K562 (cell line): Measurements from ENCODE around the gene NCMAP. TPM values are rescaled to one million over a fixed set of nuclear protein-coding genes. Genes with fewer than 3 reads are reported as not detected.

Experiments used
- EP400 ChIP-seq: fragments of 450-650 bp; IDR thresholded peaks from 2 replicates; pipeline ENCODE4 v1.6.1; 2017; ENCODE audit warnings: antibody characterized with exemption, mild to moderate bottlenecking, moderate library complexity
- HMGN3 ChIP-seq: IDR thresholded peaks from 2 replicates; pipeline ENCODE4 v1.6.1; 2011; ENCODE audit warnings: borderline replicate concordance, low read depth, mild to moderate bottlenecking, mixed read lengths, low read length; ENCODE audit not compliant: insufficient read length; ENCODE audit errors: extremely low read depth
- MAZ ChIP-seq, 2 experiments: fragments of 450-650 bp in 1 of 2; sonication (generic) in 1 of 2; formaldehyde crosslinking; IDR thresholded peaks in 1 of 2; conservative IDR thresholded peaks in 1 of 2; 2 replicates each; pipeline versions ENCODE4 v1.4.0 to v1.5.0; 2020; ENCODE audit warnings: mild to moderate bottlenecking in 1 of 2, missing genetic modification reagents in 1 of 2
- MYBL2 ChIP-seq, 2 experiments: fragments of 450-650 bp in 1 of 2; sonication (generic) in 1 of 2; formaldehyde crosslinking in 1 of 2; IDR thresholded peaks; 2 replicates each; pipeline versions ENCODE4 v1.6.1 to v1.8.1; 2017 to 2022; ENCODE audit warnings: borderline replicate concordance in 1 of 2, inconsistent platforms in 1 of 2, low read depth in 1 of 2, mild to moderate bottlenecking in 1 of 2, missing genetic modification reagents in 1 of 2, moderate library complexity in 1 of 2
- NR2C1 ChIP-seq, 2 experiments: fragments of 450-650 bp; IDR thresholded peaks; 2 replicates each; pipeline ENCODE4 v1.6.1; 2017; ENCODE audit warnings: mild to moderate bottlenecking in 2 of 2, antibody characterized with exemption in 1 of 2, inconsistent platforms in 1 of 2, missing compliant biosample characterization in 1 of 2, missing genetic modification characterization in 1 of 2
- TAF1 ChIP-seq: IDR thresholded peaks from 2 replicates; pipeline ENCODE4 v1.6.1; 2011; ENCODE audit warnings: mild to moderate bottlenecking, low read length, moderate library complexity; ENCODE audit not compliant: insufficient read depth, control insufficient read depth, severe bottlenecking; ENCODE audit errors: extremely low read depth
- TEAD2 ChIP-seq: fragments of 450-650 bp; IDR thresholded peaks from 2 replicates; pipeline ENCODE4 v1.6.1; 2016; ENCODE audit warnings: missing genetic modification characterization, control low read depth, missing compliant biosample characterization
- ZBTB7A ChIP-seq: IDR thresholded peaks from 2 replicates; pipeline ENCODE4 v1.6.1; 2011; ENCODE audit warnings: low read depth, mild to moderate bottlenecking, low read length, moderate library complexity, borderline replicate concordance; ENCODE audit not compliant: control insufficient read depth
- ZFX ChIP-seq: sonication (generic); formaldehyde crosslinking; IDR thresholded peaks from 2 replicates; pipeline ENCODE4 v1.8.0; 2022; ENCODE audit warnings: mild to moderate bottlenecking, missing genetic modification reagents, moderate library complexity
- polyA plus RNA-seq, 8 experiments: library from polyadenylated mRNA; depleted of rRNA in 4 of 8; stranded (reverse) in 5 of 8; unstranded in 3 of 8; fragments of >200 nt; fragmentation: Nextera tagmentation in 2 of 8; fragmentation: Illumina TruSeq in 1 of 8; extraction: Ambion mirVana in 2 of 8; extraction: Trizol in 1 of 8; gene quantifications; 2 replicates each; pipeline versions ENCODE4 v1.2.1 to v1.2.3, GENCODE V29; 2011 to 2014; ENCODE audit warnings: inconsistent platforms in 1 of 8, missing spikeins in 1 of 8
- total RNA-seq, 7 experiments: library from RNA; depleted of rRNA in 6 of 7; stranded (reverse); fragments of >200 nt in 6 of 7; fragmentation: Illumina TruSeq in 2 of 7; extraction: Trizol in 2 of 7; gene quantifications; 2 replicates each; pipeline versions ENCODE4 v1.2.1 to v1.2.3, GENCODE V29; 2011 to 2021; ENCODE audit warnings: low replicate concordance in 1 of 7
- TF ChIP-seq, protein P1 (sequence below), 2 experiments: IDR thresholded peaks; 2 replicates each; pipeline ENCODE4 v1.6.1; 2011; ENCODE audit warnings: borderline replicate concordance in 1 of 2, control low read depth in 1 of 2, low read depth in 1 of 2, low read length in 1 of 2, mild to moderate bottlenecking in 1 of 2, mixed read lengths in 1 of 2, moderate library complexity in 1 of 2; ENCODE audit not compliant: insufficient read depth in 1 of 2, insufficient read length in 1 of 2, poor library complexity in 1 of 2, severe bottlenecking in 1 of 2; ENCODE audit errors: extremely low read depth in 1 of 2
- TF ChIP-seq, protein P2 (sequence below): sonication (generic); formaldehyde crosslinking; IDR thresholded peaks from 2 replicates; pipeline ENCODE4 v1.8.0; 2023; ENCODE audit warnings: missing genetic modification reagents, mild to moderate bottlenecking, borderline replicate concordance

Gene NCMAP
- total and polyA plus RNA-seq, 9 of the 15 experiments (the other 6 are each of a cell fraction or from before 2014, with no cell fraction given) = 0.03 TPM; not detected in 8

DNA sequence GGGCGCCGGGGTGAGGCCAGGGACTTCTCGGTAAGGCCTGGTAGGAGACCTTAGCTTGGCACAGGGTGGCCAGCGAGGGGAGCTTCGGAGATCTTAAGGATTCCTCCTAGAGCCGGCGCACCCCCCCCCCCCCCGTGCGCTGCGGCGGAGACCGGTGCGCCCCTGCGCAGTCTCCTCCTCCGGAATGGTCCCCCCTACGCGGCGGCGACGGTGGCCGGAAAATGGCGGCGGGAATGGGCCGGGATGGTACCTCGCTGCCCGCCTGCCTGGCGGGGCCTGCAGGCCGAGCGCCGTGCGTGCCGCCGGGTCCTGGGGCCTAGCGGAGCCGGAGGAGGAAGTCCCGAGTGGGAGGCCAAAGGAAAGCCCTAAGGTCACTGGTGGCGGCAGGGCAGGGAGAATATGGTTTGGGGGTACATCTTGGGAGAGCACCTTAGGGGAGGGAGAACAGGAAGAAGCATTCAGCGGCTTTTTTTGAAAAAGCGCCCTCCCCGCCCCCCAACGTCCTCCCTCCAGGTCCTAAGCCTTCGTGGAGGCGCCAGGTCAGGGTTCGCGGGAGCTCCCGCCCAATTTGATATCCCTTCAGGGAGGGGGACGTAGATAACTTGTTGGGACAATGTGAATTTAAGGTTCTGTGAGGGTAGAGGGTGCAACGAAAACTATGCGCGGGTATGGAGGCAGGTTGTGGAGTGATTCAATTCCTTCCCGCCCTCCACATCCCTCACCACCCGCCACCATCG is 87.6 kb downstream of the NCMAP start (continued):
- TF ChIP-seq, protein P1, sequence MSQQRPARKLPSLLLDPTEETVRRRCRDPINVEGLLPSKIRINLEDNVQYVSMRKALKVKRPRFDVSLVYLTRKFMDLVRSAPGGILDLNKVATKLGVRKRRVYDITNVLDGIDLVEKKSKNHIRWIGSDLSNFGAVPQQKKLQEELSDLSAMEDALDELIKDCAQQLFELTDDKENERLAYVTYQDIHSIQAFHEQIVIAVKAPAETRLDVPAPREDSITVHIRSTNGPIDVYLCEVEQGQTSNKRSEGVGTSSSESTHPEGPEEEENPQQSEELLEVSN (IDR thresholded peaks at IDR 0.05; ENCODE audit: borderline replicate concordance in 1 of 2, extremely low read depth in 1 of 2, insufficient read depth in 1 of 2, insufficient read length in 1 of 2, low read depth in 1 of 2, low read length in 1 of 2, poor library complexity in 1 of 2, severe bottlenecking in 1 of 2) = peak in 1 of 2 experiments; percentile 67
- TF ChIP-seq TAF1 = peak; percentile 60
- peak; percentile 88 for TF ChIP-seq ZFX (CRISPR knock-in tag)
- no peak for TF ChIP-seq MYBL2 (IDR thresholded peaks at IDR 0.05; ENCODE audit: low read depth)
- TF ChIP-seq MYBL2 (CRISPR knock-in tag; IDR thresholded peaks at IDR 0.05; ENCODE audit: borderline replicate concordance) = no peak
- 0 out of 2 replicates have a peak, but pooled peaks have one; percentile 32 for TF ChIP-seq ZBTB7A
- TF ChIP-seq MAZ (CRISPR knock-in tag; conservative IDR thresholded peaks at IDR 0.05 in 1 of 2, IDR thresholded peaks at IDR 0.05 in 1 of 2) = peak in 1 of 2 experiments; percentile 46; a peak in 2 of 4 replicates
- peak; percentile 63; the same call in 1 of the 2 replicates for TF ChIP-seq NR2C1 (IDR thresholded peaks at IDR 0.05)
- peak; percentile 33; the same call in 1 of the 2 replicates for TF ChIP-seq NR2C1 (tag; IDR thresholded peaks at IDR 0.05)
- TF ChIP-seq, protein P2, sequence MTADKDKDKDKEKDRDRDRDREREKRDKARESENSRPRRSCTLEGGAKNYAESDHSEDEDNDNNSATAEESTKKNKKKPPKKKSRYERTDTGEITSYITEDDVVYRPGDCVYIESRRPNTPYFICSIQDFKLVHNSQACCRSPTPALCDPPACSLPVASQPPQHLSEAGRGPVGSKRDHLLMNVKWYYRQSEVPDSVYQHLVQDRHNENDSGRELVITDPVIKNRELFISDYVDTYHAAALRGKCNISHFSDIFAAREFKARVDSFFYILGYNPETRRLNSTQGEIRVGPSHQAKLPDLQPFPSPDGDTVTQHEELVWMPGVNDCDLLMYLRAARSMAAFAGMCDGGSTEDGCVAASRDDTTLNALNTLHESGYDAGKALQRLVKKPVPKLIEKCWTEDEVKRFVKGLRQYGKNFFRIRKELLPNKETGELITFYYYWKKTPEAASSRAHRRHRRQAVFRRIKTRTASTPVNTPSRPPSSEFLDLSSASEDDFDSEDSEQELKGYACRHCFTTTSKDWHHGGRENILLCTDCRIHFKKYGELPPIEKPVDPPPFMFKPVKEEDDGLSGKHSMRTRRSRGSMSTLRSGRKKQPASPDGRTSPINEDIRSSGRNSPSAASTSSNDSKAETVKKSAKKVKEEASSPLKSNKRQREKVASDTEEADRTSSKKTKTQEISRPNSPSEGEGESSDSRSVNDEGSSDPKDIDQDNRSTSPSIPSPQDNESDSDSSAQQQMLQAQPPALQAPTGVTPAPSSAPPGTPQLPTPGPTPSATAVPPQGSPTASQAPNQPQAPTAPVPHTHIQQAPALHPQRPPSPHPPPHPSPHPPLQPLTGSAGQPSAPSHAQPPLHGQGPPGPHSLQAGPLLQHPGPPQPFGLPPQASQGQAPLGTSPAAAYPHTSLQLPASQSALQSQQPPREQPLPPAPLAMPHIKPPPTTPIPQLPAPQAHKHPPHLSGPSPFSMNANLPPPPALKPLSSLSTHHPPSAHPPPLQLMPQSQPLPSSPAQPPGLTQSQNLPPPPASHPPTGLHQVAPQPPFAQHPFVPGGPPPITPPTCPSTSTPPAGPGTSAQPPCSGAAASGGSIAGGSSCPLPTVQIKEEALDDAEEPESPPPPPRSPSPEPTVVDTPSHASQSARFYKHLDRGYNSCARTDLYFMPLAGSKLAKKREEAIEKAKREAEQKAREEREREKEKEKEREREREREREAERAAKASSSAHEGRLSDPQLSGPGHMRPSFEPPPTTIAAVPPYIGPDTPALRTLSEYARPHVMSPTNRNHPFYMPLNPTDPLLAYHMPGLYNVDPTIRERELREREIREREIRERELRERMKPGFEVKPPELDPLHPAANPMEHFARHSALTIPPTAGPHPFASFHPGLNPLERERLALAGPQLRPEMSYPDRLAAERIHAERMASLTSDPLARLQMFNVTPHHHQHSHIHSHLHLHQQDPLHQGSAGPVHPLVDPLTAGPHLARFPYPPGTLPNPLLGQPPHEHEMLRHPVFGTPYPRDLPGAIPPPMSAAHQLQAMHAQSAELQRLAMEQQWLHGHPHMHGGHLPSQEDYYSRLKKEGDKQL (CRISPR knock-in tag) = 0 out of 2 replicates have a peak, but pooled peaks have one; percentile 54
- peak; percentile 33 for TF ChIP-seq EP400
- no peak for TF ChIP-seq TEAD2 (tag)
- TF ChIP-seq HMGN3 = peak; percentile 18
